OCI-LY7 (cell line): Measurements from ENCODE around the gene HERPUD2. TPM values are rescaled to one million over a fixed set of nuclear protein-coding genes. Genes with fewer than 3 reads are reported as not detected.

Experiments
- BruUV-seq: library from RNA; stranded (reverse); fragments of 400-500 nt; replicated peaks from 2 replicates; lab custom pipeline; 2021; lab: Mats Ljungman, UMichigan
- CTCF ChIA-PET: fragments of 300-600 bp; sonication (Branson Sonifier 250); formaldehyde crosslinking; loops from one replicate; lab custom pipeline; 2022; ENCODE audit warnings: antibody characterized with exemption; ENCODE audit not compliant: unreplicated experiment; lab: Charles Lee
- POLR2A ChIA-PET: fragments of 300-600 bp; sonication (Branson Sonifier 250); formaldehyde crosslinking; loops from one replicate; lab custom pipeline; 2022; ENCODE audit warnings: antibody characterized with exemption; lab: Charles Lee
- DNase-seq: peaks from one replicate; pipeline ENCODE4 v3.0.0-alpha.2; 2015; ENCODE audit warnings: low spot score
- H2AFZ ChIP-seq: fragments of 200-600 bp; sonication (generic), shearing (Covaris generic); 2 replicates; pipeline ENCODE4 v1.6.1; 2014; ENCODE audit warnings: mild to moderate bottlenecking, antibody characterized with exemption, low read length, moderate library complexity
- H3K27ac ChIP-seq: fragments of 200-600 bp; sonication (generic); 2 replicates; pipeline ENCODE4 v1.5.1; 2014; ENCODE audit warnings: mixed run types, low read depth, mild to moderate bottlenecking, moderate library complexity, low read length, inconsistent platforms; ENCODE audit not compliant: poor library complexity, severe bottlenecking
- H3K36me3 ChIP-seq: fragments of 200-600 bp; sonication (generic); 2 replicates; pipeline ENCODE4 v1.6.1; 2014; ENCODE audit warnings: mild to moderate bottlenecking, antibody characterized with exemption, low read length, moderate library complexity, mixed read lengths; ENCODE audit not compliant: insufficient read depth
- H3K4me1 ChIP-seq: fragments of 200-600 bp; sonication (generic); 2 replicates; pipeline ENCODE4 v1.5.1; 2014; ENCODE audit warnings: mild to moderate bottlenecking, low read length; ENCODE audit not compliant: insufficient read depth, poor library complexity, severe bottlenecking
- H3K4me2 ChIP-seq: fragments of 200-600 bp; sonication (generic); 2 replicates; pipeline ENCODE4 v1.6.1; 2014; ENCODE audit warnings: mild to moderate bottlenecking, low read length
- H3K4me3 ChIP-seq: fragments of 200-600 bp; sonication (generic); 2 replicates; pipeline ENCODE4 v1.5.1; 2014; ENCODE audit warnings: mild to moderate bottlenecking, low read depth, low read length; ENCODE audit not compliant: poor library complexity, severe bottlenecking
- H3K79me2 ChIP-seq: fragments of 200-600 bp; sonication (generic); 2 replicates; pipeline ENCODE4 v1.6.1; 2016; ENCODE audit warnings: low read depth, mild to moderate bottlenecking, low read length, moderate library complexity, mixed read lengths; ENCODE audit not compliant: insufficient read depth
- H3K9me2 ChIP-seq: fragments of 200-600 bp; sonication (generic); 2 replicates; pipeline ENCODE4 v1.6.1; 2016; ENCODE audit warnings: mild to moderate bottlenecking, low read length, mixed read lengths; ENCODE audit not compliant: insufficient read depth
- H3K9me3 ChIP-seq: fragments of 200-600 bp; sonication (generic); 2 replicates; pipeline ENCODE4 v1.6.1; 2014; ENCODE audit warnings: mild to moderate bottlenecking, mixed run types, low read length, mixed read lengths
- H4K20me1 ChIP-seq: fragments of 200-600 bp; sonication (generic); 2 replicates; pipeline ENCODE4 v1.6.1; 2014; ENCODE audit warnings: mild to moderate bottlenecking, antibody characterized with exemption, low read length, moderate library complexity, mixed read lengths; ENCODE audit not compliant: insufficient read depth
- EZH2phosphoT487 ChIP-seq: fragments of 200-600 bp; sonication (generic); IDR thresholded peaks from 2 replicates; pipeline ENCODE4 v1.6.1; 2018; ENCODE audit warnings: low read depth, borderline replicate concordance, mild to moderate bottlenecking, mixed run types, antibody characterized with exemption, low read length, moderate library complexity, mixed read lengths
- intact Hi-C: fragments of 100-400 bp; cut with micrococcal nuclease; formaldehyde crosslinking; loops from one replicate; pipeline ENCODE4 v1.10.0; 2022; ENCODE audit not compliant: unreplicated experiment
- total RNA-seq, 2 experiments: library from RNA; depleted of rRNA in 1 of 2; stranded (reverse); fragments of >200 nt in 1 of 2; shearing (Covaris generic) in 1 of 2; gene quantifications; 2 replicates each; pipeline ENCODE4 v1.2.3, GENCODE V29; 2014 to 2022
- TF ChIP-seq, protein P1 (sequence below): fragments of 200-600 bp; sonication (generic); conservative IDR thresholded peaks from 2 replicates; pipeline ENCODE4 v1.5.1; 2014; ENCODE audit warnings: mild to moderate bottlenecking, antibody characterized with exemption, low read length, moderate library complexity, mixed read lengths

The HERPUD2 gene
- total RNA-seq, 2 experiments from 2014 or later = 11.9 to 20.6 TPM

DNA sequence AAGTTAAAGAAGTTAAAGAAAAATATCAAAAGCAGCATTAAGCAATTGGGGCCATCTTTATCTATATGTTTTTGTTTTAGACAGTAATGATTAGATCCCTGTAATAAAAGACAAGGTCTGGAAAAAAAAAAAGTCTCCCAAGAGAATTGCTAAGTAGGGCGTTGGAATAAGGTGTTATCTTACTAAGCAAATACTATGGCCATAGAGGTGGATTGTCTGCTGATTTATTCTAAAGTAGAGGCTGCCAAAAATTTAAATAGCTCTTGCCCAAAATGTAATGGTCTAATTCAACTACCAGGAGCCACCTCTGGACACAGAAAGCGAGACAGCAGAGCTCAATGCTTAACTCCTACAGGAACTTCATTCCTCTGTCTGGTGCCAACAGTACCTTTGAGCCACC, 71.6 kb downstream of the HERPUD2 start:
- POLR2A ChIA-PET = interaction anchor here (0.9 to 2.2 kb wide), 7 partner anchors 11 to 286 kb away, joined by 3 to 8 read pairs (median 4); no protein-coding TSS in a partner anchor
- Histone ChIP-seq H3K4me2 (no peak overlapping the region), H3K4me1 (no peaks in the 10 kb centered on the region), H3K79me2 (no peaks in the 10 kb centered on the region), H3K9me2 (no peaks in the 10 kb centered on the region), H2AFZ (no peak overlapping the region), H3K27ac (no peak overlapping the region), H3K9me3 (no peaks in the 10 kb centered on the region), H4K20me1 (no peaks in the 10 kb centered on the region), H3K36me3 (no peaks in the 10 kb centered on the region), H3K4me3 (no peak overlapping the region)
- BruUV-seq = no TSS peak
- TF ChIP-seq EZH2phosphoT487 = no peak
- TF ChIP-seq, protein P1, sequence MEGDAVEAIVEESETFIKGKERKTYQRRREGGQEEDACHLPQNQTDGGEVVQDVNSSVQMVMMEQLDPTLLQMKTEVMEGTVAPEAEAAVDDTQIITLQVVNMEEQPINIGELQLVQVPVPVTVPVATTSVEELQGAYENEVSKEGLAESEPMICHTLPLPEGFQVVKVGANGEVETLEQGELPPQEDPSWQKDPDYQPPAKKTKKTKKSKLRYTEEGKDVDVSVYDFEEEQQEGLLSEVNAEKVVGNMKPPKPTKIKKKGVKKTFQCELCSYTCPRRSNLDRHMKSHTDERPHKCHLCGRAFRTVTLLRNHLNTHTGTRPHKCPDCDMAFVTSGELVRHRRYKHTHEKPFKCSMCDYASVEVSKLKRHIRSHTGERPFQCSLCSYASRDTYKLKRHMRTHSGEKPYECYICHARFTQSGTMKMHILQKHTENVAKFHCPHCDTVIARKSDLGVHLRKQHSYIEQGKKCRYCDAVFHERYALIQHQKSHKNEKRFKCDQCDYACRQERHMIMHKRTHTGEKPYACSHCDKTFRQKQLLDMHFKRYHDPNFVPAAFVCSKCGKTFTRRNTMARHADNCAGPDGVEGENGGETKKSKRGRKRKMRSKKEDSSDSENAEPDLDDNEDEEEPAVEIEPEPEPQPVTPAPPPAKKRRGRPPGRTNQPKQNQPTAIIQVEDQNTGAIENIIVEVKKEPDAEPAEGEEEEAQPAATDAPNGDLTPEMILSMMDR = no peak
- intact Hi-C loops = loop anchor here (5.0 kb wide), 1 partner anchor 86 kb away; no protein-coding TSS in a partner anchor
- CTCF ChIA-PET = interaction anchor here (0.6 to 0.7 kb wide), 2 partner anchors 283 to 374 kb away, joined by 3 to 4 read pairs; no protein-coding TSS in a partner anchor
- no peak for DNase-seq

DNA sequence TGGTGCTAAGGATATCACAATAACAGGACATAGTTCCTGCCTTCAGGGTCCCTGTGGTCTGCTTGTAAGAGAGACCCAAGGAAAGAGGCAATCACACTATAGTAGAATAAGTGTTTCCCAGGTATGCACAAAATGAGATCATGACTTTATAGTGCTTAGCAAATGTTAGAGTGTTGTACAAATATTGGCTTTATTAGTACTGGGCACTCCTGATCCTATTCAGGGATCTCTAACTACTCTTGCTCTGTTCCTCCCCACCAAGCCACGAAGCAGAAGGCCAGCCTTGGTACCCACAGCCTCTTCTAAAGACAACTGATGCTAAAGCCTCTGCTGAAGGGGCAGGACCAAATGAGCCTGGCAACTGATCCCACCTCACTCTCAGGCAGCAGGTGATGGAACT, 75.1 kb downstream of the HERPUD2 start:
- intact Hi-C loops = loop anchor here (5.0 to 10.0 kb wide), 2 partner anchors 83 to 1765 kb away; no protein-coding TSS in a partner anchor
- H3K9me3 ChIP-seq = no peaks in the 10 kb centered on the region
- H3K79me2 ChIP-seq = no peaks in the 10 kb centered on the region
- no peaks in the 10 kb centered on the region for H3K4me1 ChIP-seq
- H3K4me2 ChIP-seq = no peak overlapping the region
- POLR2A ChIA-PET = no interaction called here
- H4K20me1 ChIP-seq = no peaks in the 10 kb centered on the region
- no peak for DNase-seq
- no peak overlapping the region for H2AFZ ChIP-seq
- H3K4me3 ChIP-seq = no peak overlapping the region
- no TSS peak for BruUV-seq
- H3K9me2 ChIP-seq = no peaks in the 10 kb centered on the region
- TF ChIP-seq EZH2phosphoT487 = no peak
- TF ChIP-seq, protein P1 = no peak
- no peaks in the 10 kb centered on the region for H3K36me3 ChIP-seq
- CTCF ChIA-PET = no interaction called here
- H3K27ac ChIP-seq = no peak overlapping the region

DNA sequence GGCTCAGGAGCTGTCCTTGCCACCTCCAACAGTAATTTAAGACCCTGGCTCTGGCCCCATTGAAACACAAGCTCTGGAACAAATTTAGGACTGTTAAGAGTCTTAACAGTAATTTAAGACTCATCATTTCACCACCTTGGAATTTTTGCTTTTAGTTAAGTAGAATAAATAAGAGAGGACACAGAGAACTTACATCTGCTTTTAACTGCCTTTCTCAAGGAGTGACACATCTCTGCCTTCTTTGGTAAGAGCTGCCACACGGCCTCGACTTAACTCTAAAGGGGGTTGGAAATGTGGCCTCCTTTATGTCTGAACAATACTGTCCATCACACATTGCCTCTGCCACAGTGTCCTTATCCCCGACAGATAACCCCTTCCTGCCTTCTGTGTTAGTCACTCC, 77.9 kb downstream of the HERPUD2 start:
- Histone ChIP-seq H3K36me3 (no peaks in the 10 kb centered on the region), H3K4me3 (no peak overlapping the region), H3K4me1 (no peaks in the 10 kb centered on the region), H3K9me2 (no peaks in the 10 kb centered on the region), H2AFZ (no peak overlapping the region), H4K20me1 (no peaks in the 10 kb centered on the region), H3K9me3 (no peaks in the 10 kb centered on the region), H3K4me2 (no peak overlapping the region), H3K79me2 (no peaks in the 10 kb centered on the region), H3K27ac (no peak overlapping the region)
- no peak for DNase-seq
- no TSS peak for BruUV-seq
- ChIA-PET POLR2A (no interaction called here), CTCF (no interaction called here)
- TF ChIP-seq EZH2phosphoT487 = no peak
- TF ChIP-seq, protein P1 = no peak
- intact Hi-C loops = loop anchor here (10.0 kb wide), 1 partner anchor 1768 kb away; no protein-coding TSS in a partner anchor
